ENCODE measurements around the gene CEP162.
"Not testable (repeated sequence)": the region's sequence is repeated elsewhere in the genome, so short reads cannot be mapped to it uniquely, and the experiment has no call there.

CEP162 gene

GRCh38 chr6:84093441-84094435, 133.7 kb downstream of the CEP162 start:
- no peak for DNase-seq
- intact Hi-C loops (cut with DNase I), result no loop called here

- intact Hi-C loops (cut with DNase I), result no loop called here
- DNase-seq, result no peak
These were observed 137.9 kb downstream of the CEP162 start for GRCh38 chr6:84089552-84089951.

- no peak for DNase-seq
These were observed 138.4 kb downstream of the CEP162 start for GRCh38 chr6:84089081-84089480.

GRCh38 chr6:84086545-84087429, 140.7 kb downstream of the CEP162 start:
- no peak for DNase-seq
- intact Hi-C loops (cut with DNase I), result no loop called here

More at GRCh38 chr6:84089081-84089480, 138.4 kb downstream of the CEP162 start:
- intact Hi-C loops (cut with DNase I), result no loop called here

GRCh38 chr6:84086056-84086455, 141.4 kb downstream of the CEP162 start:
- no peak for DNase-seq

GRCh38 chr6:84084705-84085104, 142.7 kb downstream of the CEP162 start:
- intact Hi-C loops (cut with DNase I); DNase-seq: not testable (repeated sequence)

More at GRCh38 chr6:84086056-84086455, 141.4 kb downstream of the CEP162 start:
- intact Hi-C loops (cut with DNase I), result no loop called here

GRCh38 chr6:84082689-84083265, 144.7 kb downstream of the CEP162 start:
- intact Hi-C loops (cut with DNase I), result no loop called here
- DNase-seq, result no peak

GRCh38 chr6:84081222-84081621, 146.2 kb downstream of the CEP162 start:
- intact Hi-C loops (cut with DNase I), result no loop called here
- no peak for DNase-seq

GRCh38 chr6:84078335-84078734, 149.1 kb downstream of the CEP162 start:
- intact Hi-C loops (cut with DNase I), result no loop called here
- no peak for DNase-seq

GRCh38 chr6:84077645-84078044, 149.8 kb downstream of the CEP162 start:
- no peak for DNase-seq
- intact Hi-C loops (cut with DNase I), result no loop called here

GRCh38 chr6:84074988-84075781, 152.3 kb downstream of the CEP162 start:
- DNase-seq, result no peak
- intact Hi-C loops (cut with DNase I), result no loop called here

All from posterior cingulate gyrus (tissue), 11 donors.